ENCODE measurements around the gene ZNF333.
"Not testable (repeated sequence)": the region's sequence is repeated elsewhere in the genome, so short reads cannot be mapped to it uniquely, and the experiment has no call there.

ZNF333 gene

DNA sequence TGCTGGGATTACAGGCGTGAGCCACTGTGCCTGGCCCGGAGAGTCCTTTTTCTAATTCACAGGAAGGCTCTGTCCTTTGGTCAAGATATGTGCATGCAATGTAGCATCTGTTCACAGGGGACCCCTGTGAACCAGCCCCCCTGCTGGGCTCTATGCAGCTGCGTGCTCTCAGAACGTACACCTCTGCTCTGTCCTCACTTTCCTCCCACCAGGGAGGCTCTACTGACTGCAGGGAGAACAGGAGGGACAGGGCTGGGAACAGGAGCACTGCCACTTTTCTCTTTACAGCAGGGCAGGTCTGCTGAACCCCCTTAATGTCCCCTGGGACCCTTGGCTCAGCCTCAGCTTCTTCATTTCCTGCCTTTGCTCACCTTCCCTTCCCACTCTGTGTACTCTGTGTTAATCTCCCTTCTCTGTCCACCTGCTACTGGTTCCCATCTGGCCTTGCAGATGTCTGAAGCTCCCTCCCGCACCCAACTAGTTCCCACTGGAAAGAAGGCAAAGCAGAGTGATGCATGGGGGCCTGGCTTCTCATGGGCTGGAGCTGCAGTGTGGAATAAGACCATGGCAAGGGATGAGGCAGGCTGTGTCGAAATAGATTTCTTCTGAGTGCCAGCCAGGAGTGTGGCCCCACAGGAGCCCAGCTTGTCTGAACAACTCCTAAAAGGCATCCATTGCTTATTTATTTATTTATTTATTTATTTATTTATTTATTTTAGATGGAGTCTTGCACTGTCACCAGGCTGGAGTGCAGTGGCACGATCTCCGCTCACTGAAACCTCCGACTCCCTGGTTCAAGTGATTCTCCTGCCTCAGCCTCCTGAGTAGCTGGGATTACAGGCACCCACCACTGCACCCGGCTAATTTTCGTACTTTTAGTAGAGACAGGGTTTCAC is 81.3 kb downstream of the ZNF333 start:
- no peak for FAIRE-seq

- no peak for FAIRE-seq
These were observed 82.6 kb downstream of the ZNF333 start for GRCh38 chr19:14772467-14772866.

- no peak for FAIRE-seq
These were observed 83.1 kb downstream of the ZNF333 start for GRCh38 chr19:14772995-14773394.

DNA sequence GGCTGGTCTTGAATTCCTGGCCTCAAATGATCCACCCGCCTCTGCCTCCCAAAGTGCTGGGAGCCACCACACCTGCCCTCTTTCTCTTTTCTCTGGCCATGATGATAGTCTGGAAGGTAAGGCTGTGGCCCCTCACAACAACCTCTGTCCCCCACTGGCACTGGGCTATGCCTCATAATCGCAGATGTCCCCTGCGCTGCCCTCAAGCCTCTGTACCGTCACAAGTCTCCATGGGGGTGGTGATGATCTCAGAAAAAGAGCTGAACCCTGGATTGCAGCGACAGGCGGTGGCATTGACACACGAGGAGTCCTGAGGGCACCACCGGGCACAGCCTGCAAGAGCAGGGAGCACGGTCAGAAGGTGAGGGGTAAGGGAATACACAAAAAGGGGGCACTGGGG is 83.9 kb downstream of the ZNF333 start:
- FAIRE-seq, result not testable (repeated sequence)

- FAIRE-seq, result no peak
These were observed 84.5 kb downstream of the ZNF333 start for GRCh38 chr19:14774373-14774772.

GRCh38 chr19:14775326-14775725 is 85.5 kb downstream of the ZNF333 start:
- FAIRE-seq, result not testable (repeated sequence)

DNA sequence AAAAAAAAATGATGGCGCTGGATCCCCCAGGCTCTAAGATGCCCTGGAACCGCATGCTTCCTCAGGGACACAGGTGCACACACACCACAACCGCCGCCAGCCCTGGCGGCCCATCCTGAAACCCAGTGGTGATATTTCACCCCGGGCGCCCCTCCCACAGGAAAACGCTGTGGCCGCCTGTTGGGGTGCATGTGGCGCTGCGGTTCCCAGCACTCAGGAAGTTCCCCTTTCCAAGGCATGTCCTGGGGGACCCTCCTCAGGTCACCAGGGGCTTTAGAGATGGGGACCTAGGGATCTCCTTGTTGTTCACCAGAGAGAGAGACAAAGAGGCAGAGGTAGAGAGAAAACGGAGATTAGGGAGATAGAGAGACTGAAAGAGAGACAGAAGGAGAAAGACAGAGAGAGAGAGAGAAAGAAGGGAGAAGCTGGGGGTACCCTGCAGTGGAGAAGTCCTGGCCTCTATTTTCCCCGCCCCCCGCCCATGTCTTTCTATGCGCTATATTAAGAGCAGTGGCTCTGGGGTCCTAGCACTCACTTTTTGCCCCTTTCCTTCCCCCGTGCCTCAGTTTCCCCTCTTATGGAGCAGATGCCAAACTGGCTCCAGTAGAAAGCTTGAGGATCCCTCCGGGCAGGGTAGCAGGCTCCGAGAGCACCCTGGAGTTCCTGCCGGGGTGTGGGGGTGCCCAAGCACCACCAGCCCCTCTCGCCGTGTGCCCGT is 86.2 kb downstream of the ZNF333 start:
- no peak for FAIRE-seq

GRCh38 chr19:14777645-14778044 is 87.8 kb downstream of the ZNF333 start:
- FAIRE-seq, result not testable (repeated sequence)

GRCh38 chr19:14778110-14778845 is 88.4 kb downstream of the ZNF333 start, which contains the start of gene ADGRE2:
ADGRE2 (minus strand) TSS chr19:14778560; CDS start chr19:14776756, 1,804 bp downstream.
- not testable (repeated sequence) for FAIRE-seq

- no peak for FAIRE-seq
These were observed 89.3 kb downstream of the ZNF333 start for GRCh38 chr19:14779151-14779550.

DNA sequence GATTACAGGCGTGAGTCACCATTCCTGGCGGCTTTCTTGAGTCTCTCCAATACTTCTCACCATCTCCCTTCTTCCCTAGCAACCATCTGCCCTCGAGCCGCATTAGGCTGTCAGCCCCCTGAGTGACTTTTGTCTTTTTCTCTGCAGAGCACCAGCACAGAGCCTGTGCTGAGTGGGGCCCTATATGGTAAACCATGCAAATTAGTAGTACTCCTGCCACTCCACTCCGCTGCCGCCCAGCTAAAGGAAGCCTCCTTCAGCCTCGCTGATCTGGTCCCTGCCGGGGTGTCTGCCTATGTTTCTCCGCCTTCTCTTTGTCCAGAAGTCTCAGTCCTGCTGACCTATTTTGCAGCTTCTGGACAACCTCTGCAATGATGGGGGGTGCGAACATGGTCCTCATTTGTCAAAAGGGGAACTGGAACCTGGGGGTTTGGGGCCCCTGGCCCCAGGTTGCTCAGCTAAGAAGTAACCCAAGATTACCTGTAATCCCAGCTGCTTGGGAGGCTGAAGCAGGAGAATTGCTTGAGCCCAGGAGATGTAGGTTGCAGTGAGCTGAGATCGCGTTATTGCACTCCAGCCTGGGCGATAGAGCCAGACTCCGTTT is 90.9 kb downstream of the ZNF333 start:
- not testable (repeated sequence) for FAIRE-seq

- not testable (repeated sequence) for FAIRE-seq
These were observed 92.1 kb downstream of the ZNF333 start for GRCh38 chr19:14781713-14782536.

GRCh38 chr19:14782626-14783409 is 93.0 kb downstream of the ZNF333 start:
- no peak for FAIRE-seq

All from endometrium (tissue), 2 donors.